Activated CD8-positive, alpha-beta T cell treated with anti-CD3 and anti-CD28 coated beads for 36 hours (primary cell): ENCODE measurements around the gene PMEL. TPM values are rescaled to one million over a fixed set of nuclear protein-coding genes. Genes with fewer than 3 reads are reported as not detected.
A peak's percentile ranks its signal among the peaks of the same experiment; 100 is the strongest.

ENCODE experiments used
- ATAC-seq: fragments of 200-7000 bp; cut with Tn5 transposase; one replicate; pipeline ENCODE4 v1.10.0; 2021; ENCODE audit warnings: mild to moderate bottlenecking, moderate library complexity
- CTCF ChIA-PET: fragments of 350-600 bp; sonication (Branson Sonifier 250); formaldehyde crosslinking; loops from one replicate; lab custom pipeline; 2021; ENCODE audit warnings: antibody characterized with exemption; lab: Charles Lee
- POLR2A ChIA-PET: fragments of 350-600 bp; sonication (Branson Sonifier 250); formaldehyde crosslinking; loops from one replicate; lab custom pipeline; 2021; ENCODE audit warnings: antibody characterized with exemption; lab: Charles Lee
- DNase-seq: peaks from one replicate; pipeline ENCODE4 v3.0.0-alpha.2; 2020
- H3K27ac Mint-ChIP-seq: one replicate; pipeline ENCODE4 v1.8.0; 2021; ENCODE audit warnings: mild to moderate bottlenecking, mixed read lengths
- H3K27me3 Mint-ChIP-seq: one replicate; pipeline ENCODE4 v1.8.0; 2021; ENCODE audit warnings: mixed read lengths
- H3K36me3 Mint-ChIP-seq: one replicate; pipeline ENCODE4 v1.8.0; 2021; ENCODE audit warnings: low read depth, mixed read lengths
- H3K4me1 Mint-ChIP-seq: one replicate; pipeline ENCODE4 v1.8.0; 2021; ENCODE audit warnings: low read depth, mixed read lengths
- H3K4me3 Mint-ChIP-seq: one replicate; pipeline ENCODE4 v1.8.0; 2021; ENCODE audit warnings: mild to moderate bottlenecking, moderate library complexity, mixed read lengths
- H3K9me3 Mint-ChIP-seq: one replicate; pipeline ENCODE4 v1.8.0; 2021; ENCODE audit warnings: mixed read lengths
- intact Hi-C: fragments of 100-400 bp; cut with micrococcal nuclease; formaldehyde crosslinking; loops from one replicate; pipeline ENCODE4 v1.10.0; 2022
- total RNA-seq, 2 experiments: library from RNA; stranded (reverse); gene quantifications; one replicate each; pipeline ENCODE4 v1.2.3, GENCODE V29; 2021
- TF ChIP-seq, protein P1 (sequence below): fragments of 200-600 bp; IDR thresholded peaks from one replicate; pipeline ENCODE4 v1.8.0; 2022; ENCODE audit warnings: antibody characterized with exemption, mild to moderate bottlenecking

Gene PMEL
- total RNA-seq, 2 experiments from 2014 or later = 0.65 to 1.2 TPM

- ChIA-PET POLR2A (interaction anchor here (1.0 to 3.5 kb wide), 10 partner anchors 8 to 205 kb away, joined by 3 to 29 read pairs (median 6); partner anchors contain the start of genes ORMDL2, PYM1 and SARNP), CTCF (interaction anchor here (0.6 to 2.9 kb wide), 12 partner anchors 8 to 205 kb away, joined by 3 to 19 read pairs (median 4); partner anchors contain the start of genes ORMDL2, RAB5B and SARNP)
- intact Hi-C loops = no loop called here
- Mint-ChIP-seq H3K36me3 (peaks cover 84% of the 10 kb centered on the region), H3K9me3 (no peaks in the 10 kb centered on the region), H3K4me1 (peaks cover 73% of the 10 kb centered on the region), H3K27me3 (no peaks in the 10 kb centered on the region), H3K4me3 (peak overlapping the region; percentile 99), H3K27ac (peak overlapping the region; percentile 99)
- DNase-seq (no peak), ATAC-seq (no peak)
- TF ChIP-seq, protein P1, sequence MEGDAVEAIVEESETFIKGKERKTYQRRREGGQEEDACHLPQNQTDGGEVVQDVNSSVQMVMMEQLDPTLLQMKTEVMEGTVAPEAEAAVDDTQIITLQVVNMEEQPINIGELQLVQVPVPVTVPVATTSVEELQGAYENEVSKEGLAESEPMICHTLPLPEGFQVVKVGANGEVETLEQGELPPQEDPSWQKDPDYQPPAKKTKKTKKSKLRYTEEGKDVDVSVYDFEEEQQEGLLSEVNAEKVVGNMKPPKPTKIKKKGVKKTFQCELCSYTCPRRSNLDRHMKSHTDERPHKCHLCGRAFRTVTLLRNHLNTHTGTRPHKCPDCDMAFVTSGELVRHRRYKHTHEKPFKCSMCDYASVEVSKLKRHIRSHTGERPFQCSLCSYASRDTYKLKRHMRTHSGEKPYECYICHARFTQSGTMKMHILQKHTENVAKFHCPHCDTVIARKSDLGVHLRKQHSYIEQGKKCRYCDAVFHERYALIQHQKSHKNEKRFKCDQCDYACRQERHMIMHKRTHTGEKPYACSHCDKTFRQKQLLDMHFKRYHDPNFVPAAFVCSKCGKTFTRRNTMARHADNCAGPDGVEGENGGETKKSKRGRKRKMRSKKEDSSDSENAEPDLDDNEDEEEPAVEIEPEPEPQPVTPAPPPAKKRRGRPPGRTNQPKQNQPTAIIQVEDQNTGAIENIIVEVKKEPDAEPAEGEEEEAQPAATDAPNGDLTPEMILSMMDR = no peak
Measured at GRCh38 chr12:55934773-55935172, 31.1 kb downstream of the PMEL start.

GRCh38 chr12:55933799-55934742 lies 31.8 kb downstream of the PMEL start:
- intact Hi-C loops = no loop called here
- no peak for DNase-seq
- Mint-ChIP-seq H3K27me3 (no peaks in the 10 kb centered on the region), H3K27ac (peak overlapping the region; percentile 99), H3K4me3 (peak overlapping the region; percentile 99), H3K9me3 (no peaks in the 10 kb centered on the region), H3K36me3 (peaks cover 77% of the 10 kb centered on the region), H3K4me1 (peaks cover 73% of the 10 kb centered on the region)
- ChIA-PET CTCF (interaction anchor here (0.6 to 2.3 kb wide), 15 partner anchors 9 to 204 kb away, joined by 3 to 15 read pairs (median 4); partner anchors contain the start of genes ORMDL2, RAB5B and SARNP), POLR2A (interaction anchor here (0.9 to 3.5 kb wide), 12 partner anchors 8 to 204 kb away, joined by 3 to 29 read pairs (median 4); partner anchors contain the start of genes ORMDL2, PYM1, RAB5B and SARNP)
- TF ChIP-seq, protein P1 = no peak
- ATAC-seq = no peak

DNA sequence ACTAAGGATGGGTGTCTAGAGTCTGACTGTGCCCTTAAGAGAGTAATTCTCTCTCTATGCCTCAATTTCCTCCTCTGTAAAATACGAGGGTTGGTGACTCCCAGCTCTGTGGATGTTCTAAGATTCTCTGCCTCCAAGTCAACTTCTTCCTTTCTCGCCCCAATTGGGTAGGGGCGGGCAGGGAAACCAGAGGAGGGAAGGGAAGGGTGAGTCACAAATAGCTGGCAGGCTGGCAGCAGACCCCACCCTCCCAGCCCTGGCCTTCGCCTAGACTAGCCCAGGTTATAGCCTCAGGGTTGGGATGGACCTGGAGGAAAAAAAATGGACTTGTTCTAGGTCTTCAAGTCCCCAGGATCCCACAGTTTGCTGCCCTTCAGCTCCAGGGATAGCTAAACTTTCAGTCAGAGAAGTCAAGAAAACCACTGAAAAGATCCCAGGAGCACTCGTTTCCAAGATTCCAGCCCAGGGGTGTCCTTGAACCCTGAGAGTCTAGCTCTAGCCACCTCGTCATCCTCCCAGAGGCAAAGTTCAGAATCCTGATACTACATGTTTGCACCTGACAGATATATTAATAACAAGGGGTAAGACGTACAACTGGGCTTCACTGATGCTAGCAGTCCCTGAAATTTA lies 32.6 kb downstream of the PMEL start:
- POLR2A ChIA-PET = interaction anchor here (0.6 to 3.3 kb wide), 11 partner anchors 10 to 204 kb away, joined by 3 to 17 read pairs (median 4); partner anchors contain the start of genes ORMDL2, RAB5B and SARNP

GRCh38 chr12:55932551-55932910 lies 33.3 kb downstream of the PMEL start:
- ChIA-PET POLR2A (interaction anchor here (0.7 to 6.0 kb wide), 8 partner anchors 7 to 203 kb away, joined by 3 to 27 read pairs (median 5); partner anchors contain the start of genes ORMDL2 and SARNP), CTCF (interaction anchor here (0.9 to 2.1 kb wide), 7 partner anchors 8 to 194 kb away, joined by 3 to 8 read pairs (median 5); partner anchors contain the start of genes ORMDL2 and SARNP)
- Mint-ChIP-seq H3K4me1 (peaks cover 58% of the 10 kb centered on the region), H3K4me3 (peak overlapping the region; percentile 99), H3K27me3 (no peaks in the 10 kb centered on the region), H3K9me3 (no peaks in the 10 kb centered on the region), H3K36me3 (peaks cover 68% of the 10 kb centered on the region), H3K27ac (peak overlapping the region; percentile 99)
- intact Hi-C loops = no loop called here
- TF ChIP-seq, protein P1 = no peak
- DNase-seq = peak; percentile 70
- no peak for ATAC-seq

More for the DNA sequence above, 32.6 kb downstream of the PMEL start:
- TF ChIP-seq, protein P1 = no peak
- Mint-ChIP-seq H3K27me3 (no peaks in the 10 kb centered on the region), H3K4me3 (peak overlapping the region; percentile 99), H3K4me1 (peaks cover 65% of the 10 kb centered on the region), H3K27ac (peak overlapping the region; percentile 99), H3K36me3 (peaks cover 70% of the 10 kb centered on the region), H3K9me3 (no peaks in the 10 kb centered on the region)
- CTCF ChIA-PET = interaction anchor here (0.9 to 2.3 kb wide), 11 partner anchors 8 to 194 kb away, joined by 3 to 15 read pairs (median 5); partner anchors contain the start of genes ORMDL2 and SARNP
- ATAC-seq (no peak), DNase-seq (no peak)
- intact Hi-C loops = no loop called here
